ENCODE data around the gene PEAK1. TPM values are rescaled to one million over a fixed set of nuclear protein-coding genes. Genes with fewer than 3 reads are reported as not detected.
A peak's percentile ranks its signal among the peaks of the same experiment; 100 is the strongest.

Gene PEAK1
- total and polyA plus RNA-seq, 2 experiments from 2014 or later = 7.8 to 34.1 TPM

DNA sequence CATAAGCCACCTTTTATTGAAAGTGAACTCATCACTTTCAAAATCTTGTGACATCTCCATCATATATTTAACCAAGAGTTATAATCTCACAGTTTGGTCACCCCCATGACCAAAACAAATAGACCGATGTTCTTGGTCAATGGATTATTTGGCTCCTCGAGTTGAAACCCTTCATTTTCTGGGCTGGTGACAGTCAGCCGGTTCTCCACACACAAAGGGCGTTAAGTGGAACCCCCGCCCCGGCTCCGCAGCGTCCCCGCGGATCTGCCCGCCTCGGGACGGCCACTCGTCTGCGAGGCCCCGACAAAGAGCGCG, 349.8 kb downstream of the PEAK1 start (continued):
- TF ChIP-seq, protein P1, sequence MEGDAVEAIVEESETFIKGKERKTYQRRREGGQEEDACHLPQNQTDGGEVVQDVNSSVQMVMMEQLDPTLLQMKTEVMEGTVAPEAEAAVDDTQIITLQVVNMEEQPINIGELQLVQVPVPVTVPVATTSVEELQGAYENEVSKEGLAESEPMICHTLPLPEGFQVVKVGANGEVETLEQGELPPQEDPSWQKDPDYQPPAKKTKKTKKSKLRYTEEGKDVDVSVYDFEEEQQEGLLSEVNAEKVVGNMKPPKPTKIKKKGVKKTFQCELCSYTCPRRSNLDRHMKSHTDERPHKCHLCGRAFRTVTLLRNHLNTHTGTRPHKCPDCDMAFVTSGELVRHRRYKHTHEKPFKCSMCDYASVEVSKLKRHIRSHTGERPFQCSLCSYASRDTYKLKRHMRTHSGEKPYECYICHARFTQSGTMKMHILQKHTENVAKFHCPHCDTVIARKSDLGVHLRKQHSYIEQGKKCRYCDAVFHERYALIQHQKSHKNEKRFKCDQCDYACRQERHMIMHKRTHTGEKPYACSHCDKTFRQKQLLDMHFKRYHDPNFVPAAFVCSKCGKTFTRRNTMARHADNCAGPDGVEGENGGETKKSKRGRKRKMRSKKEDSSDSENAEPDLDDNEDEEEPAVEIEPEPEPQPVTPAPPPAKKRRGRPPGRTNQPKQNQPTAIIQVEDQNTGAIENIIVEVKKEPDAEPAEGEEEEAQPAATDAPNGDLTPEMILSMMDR (conservative IDR thresholded peaks at IDR 0.05; ENCODE audit: low read depth in 2 of 2) = no peak
- TF ChIP-seq EZH2 (IDR thresholded peaks at IDR 0.05; ENCODE audit: low read depth, unreplicated experiment) (no peak), CREB1 (CRISPR knock-in tag; IDR thresholded peaks at IDR 0.05; ENCODE audit: low read depth) (no peak), STAT1 (IDR thresholded peaks at IDR 0.05; ENCODE audit: unreplicated experiment) (no peak)

- no peaks in the 10 kb centered on the region for H3F3A ChIP-seq (replicated peaks; ENCODE audit: low read depth)
- H3K4me1 ChIP-seq (ENCODE audit: insufficient read depth) = peaks cover 11% of the 10 kb centered on the region
- H3K36me3 Mint-ChIP-seq (ENCODE audit: low read depth) = no peaks in the 10 kb centered on the region
- H3K27ac Mint-ChIP-seq = no peak overlapping the region
- peaks cover 20% of the 10 kb centered on the region for H4K20me1 ChIP-seq (replicated peaks; ENCODE audit: insufficient read depth)
- no peak overlapping the region for H2AFZ ChIP-seq
- H3K4me1 Mint-ChIP-seq = peaks cover 18% of the 10 kb centered on the region
- peak overlapping the region; percentile 99 for H3K4me2 ChIP-seq
- H3K27me3 ChIP-seq (ENCODE audit: insufficient read depth) = peaks cover 11% of the 10 kb centered on the region
- no peaks in the 10 kb centered on the region for H3K9me3 Mint-ChIP-seq
- H3K27me3 Mint-ChIP-seq (ENCODE audit: insufficient read depth, low read depth, poor library complexity) = peaks cover 5% of the 10 kb centered on the region
- DNase-seq (ENCODE audit: low spot score) = peak; percentile 20
- peak overlapping the region; percentile 83 for H3K4me3 Mint-ChIP-seq
- H3K4me3 ChIP-seq = peak overlapping the region; percentile 90
- ATAC-seq = no peak
- H3K36me3 ChIP-seq (ENCODE audit: insufficient read depth) = no peaks in the 10 kb centered on the region
- no peaks in the 10 kb centered on the region for H3K9me2 ChIP-seq (ENCODE audit: insufficient read depth)
- H3K79me2 ChIP-seq (replicated peaks; ENCODE audit: insufficient read depth) = peaks cover 56% of the 10 kb centered on the region
- H3K27ac ChIP-seq (ENCODE audit: low read depth) = no peak overlapping the region
- TF ChIP-seq, protein P1 (conservative IDR thresholded peaks at IDR 0.05; ENCODE audit: low read depth in 2 of 2) = no peak
- no peak for TF ChIP-seq NANOG (IDR thresholded peaks at IDR 0.05; ENCODE audit: borderline replicate concordance)
- TF ChIP-seq JUNB (IDR thresholded peaks at IDR 0.05; ENCODE audit: unreplicated experiment) = no peak
- no peak for TF ChIP-seq STAT1 (IDR thresholded peaks at IDR 0.05; ENCODE audit: unreplicated experiment)
- TF ChIP-seq, protein P2, sequence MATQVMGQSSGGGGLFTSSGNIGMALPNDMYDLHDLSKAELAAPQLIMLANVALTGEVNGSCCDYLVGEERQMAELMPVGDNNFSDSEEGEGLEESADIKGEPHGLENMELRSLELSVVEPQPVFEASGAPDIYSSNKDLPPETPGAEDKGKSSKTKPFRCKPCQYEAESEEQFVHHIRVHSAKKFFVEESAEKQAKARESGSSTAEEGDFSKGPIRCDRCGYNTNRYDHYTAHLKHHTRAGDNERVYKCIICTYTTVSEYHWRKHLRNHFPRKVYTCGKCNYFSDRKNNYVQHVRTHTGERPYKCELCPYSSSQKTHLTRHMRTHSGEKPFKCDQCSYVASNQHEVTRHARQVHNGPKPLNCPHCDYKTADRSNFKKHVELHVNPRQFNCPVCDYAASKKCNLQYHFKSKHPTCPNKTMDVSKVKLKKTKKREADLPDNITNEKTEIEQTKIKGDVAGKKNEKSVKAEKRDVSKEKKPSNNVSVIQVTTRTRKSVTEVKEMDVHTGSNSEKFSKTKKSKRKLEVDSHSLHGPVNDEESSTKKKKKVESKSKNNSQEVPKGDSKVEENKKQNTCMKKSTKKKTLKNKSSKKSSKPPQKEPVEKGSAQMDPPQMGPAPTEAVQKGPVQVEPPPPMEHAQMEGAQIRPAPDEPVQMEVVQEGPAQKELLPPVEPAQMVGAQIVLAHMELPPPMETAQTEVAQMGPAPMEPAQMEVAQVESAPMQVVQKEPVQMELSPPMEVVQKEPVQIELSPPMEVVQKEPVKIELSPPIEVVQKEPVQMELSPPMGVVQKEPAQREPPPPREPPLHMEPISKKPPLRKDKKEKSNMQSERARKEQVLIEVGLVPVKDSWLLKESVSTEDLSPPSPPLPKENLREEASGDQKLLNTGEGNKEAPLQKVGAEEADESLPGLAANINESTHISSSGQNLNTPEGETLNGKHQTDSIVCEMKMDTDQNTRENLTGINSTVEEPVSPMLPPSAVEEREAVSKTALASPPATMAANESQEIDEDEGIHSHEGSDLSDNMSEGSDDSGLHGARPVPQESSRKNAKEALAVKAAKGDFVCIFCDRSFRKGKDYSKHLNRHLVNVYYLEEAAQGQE (IDR thresholded peaks at IDR 0.05; ENCODE audit: unreplicated experiment) = no peak
- TF ChIP-seq ZNF331 (CRISPR knock-in tag; IDR thresholded peaks at IDR 0.05; ENCODE audit: low read depth) = no peak
- TF ChIP-seq, protein P3, sequence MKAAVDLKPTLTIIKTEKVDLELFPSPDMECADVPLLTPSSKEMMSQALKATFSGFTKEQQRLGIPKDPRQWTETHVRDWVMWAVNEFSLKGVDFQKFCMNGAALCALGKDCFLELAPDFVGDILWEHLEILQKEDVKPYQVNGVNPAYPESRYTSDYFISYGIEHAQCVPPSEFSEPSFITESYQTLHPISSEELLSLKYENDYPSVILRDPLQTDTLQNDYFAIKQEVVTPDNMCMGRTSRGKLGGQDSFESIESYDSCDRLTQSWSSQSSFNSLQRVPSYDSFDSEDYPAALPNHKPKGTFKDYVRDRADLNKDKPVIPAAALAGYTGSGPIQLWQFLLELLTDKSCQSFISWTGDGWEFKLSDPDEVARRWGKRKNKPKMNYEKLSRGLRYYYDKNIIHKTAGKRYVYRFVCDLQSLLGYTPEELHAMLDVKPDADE (IDR thresholded peaks at IDR 0.05) = no peak
- TF ChIP-seq EZH2phosphoT487 (IDR thresholded peaks at IDR 0.05; ENCODE audit: unreplicated experiment) = no peak
- TF ChIP-seq EZH2 (IDR thresholded peaks at IDR 0.05; ENCODE audit: low read depth, unreplicated experiment) = no peak
- no peak for TF ChIP-seq ZNF114 (CRISPR knock-in tag; IDR thresholded peaks at IDR 0.05)
- no peak for TF ChIP-seq POLR2AphosphoS5 (IDR thresholded peaks at IDR 0.05; ENCODE audit: low read depth)
- TF ChIP-seq CREB1 (CRISPR knock-in tag; IDR thresholded peaks at IDR 0.05; ENCODE audit: low read depth) = no peak
These were observed 350.3 kb downstream of the PEAK1 start for GRCh38 chr15:77069521-77070121.
